Erythroblast (primary cell): ENCODE measurements around the gene CFAP99.

Source experiments
- GATA1 ChIP-seq: IDR thresholded peaks from 2 replicates; pipeline ENCODE4 v1.6.1; 2011; ENCODE audit warnings: low read depth, mild to moderate bottlenecking, control low read depth, low read length, moderate library complexity
- POLR2A ChIP-seq: IDR thresholded peaks from 2 replicates; pipeline ENCODE4 v1.6.1; 2011; ENCODE audit warnings: mild to moderate bottlenecking, low read length

GRCh38 chr4:2438822-2439718, 20.3 kb downstream of the CFAP99 start:
- TF ChIP-seq GATA1 (no peak), POLR2A (no peak)
